Lower leg skin (tissue), 3 donors: ENCODE results near the gene FAM83E.

ENCODE experiments used
- CTCF ChIP-seq, 3 donors: fragments of 450-650 bp; IDR thresholded peaks; one replicate each; pipeline ENCODE4 v1.5.1; 2016; ENCODE audit warnings: antibody characterized with exemption in 3 of 3, mild to moderate bottlenecking in 3 of 3, moderate library complexity in 2 of 3
- POLR2A ChIP-seq, 2 donors: fragments of 450-650 bp; IDR thresholded peaks; one replicate each; pipeline ENCODE4 v1.6.1; 2016 to 2017; ENCODE audit warnings: antibody characterized with exemption in 2 of 2, mild to moderate bottlenecking in 1 of 2, moderate library complexity in 1 of 2

- TF ChIP-seq CTCF (IDR thresholded peaks at IDR 0.05), result no peak
- no peak for TF ChIP-seq POLR2A (IDR thresholded peaks at IDR 0.05)
These were observed 33.3 kb upstream of the FAM83E start for GRCh38 chr19:48648134-48648533.
